Measurements from ENCODE around the gene EPB41L1.
A peak's percentile ranks its signal among the peaks of the same experiment; 100 is the strongest.

The EPB41L1 gene

GRCh38 chr20:36206641-36207040 is 52.1 kb downstream of the EPB41L1 start:
- intact Hi-C loops (cut with DNase I) = no loop called here
- no peak for DNase-seq

GRCh38 chr20:36207602-36208001 is 53.1 kb downstream of the EPB41L1 start:
- intact Hi-C loops (cut with DNase I) = no loop called here
- DNase-seq = no peak

GRCh38 chr20:36208257-36208656 is 53.7 kb downstream of the EPB41L1 start:
- intact Hi-C loops (cut with DNase I) = no loop called here
- no peak for DNase-seq

GRCh38 chr20:36210436-36211021 is 56.0 kb downstream of the EPB41L1 start:
- DNase-seq = no peak
- intact Hi-C loops (cut with DNase I) = no loop called here

- intact Hi-C loops (cut with DNase I) = no loop called here
- DNase-seq = no peak
Observed at GRCh38 chr20:36213362-36213761, 58.8 kb downstream of the EPB41L1 start.

GRCh38 chr20:36214684-36215256 is 60.2 kb downstream of the EPB41L1 start:
- intact Hi-C loops (cut with DNase I) = no loop called here
- DNase-seq = no peak

GRCh38 chr20:36215778-36216177 is 61.2 kb downstream of the EPB41L1 start:
- intact Hi-C loops (cut with DNase I) = no loop called here
- DNase-seq = no peak

GRCh38 chr20:36216314-36217025 is 61.9 kb downstream of the EPB41L1 start:
- no peak for DNase-seq
- intact Hi-C loops (cut with DNase I) = no loop called here

GRCh38 chr20:36217226-36217625 is 62.7 kb downstream of the EPB41L1 start:
- no peak for DNase-seq

GRCh38 chr20:36218380-36219064 is 64.0 kb downstream of the EPB41L1 start:
- DNase-seq = peak in 16 of 42 donors; percentile 12 to 62 (median 33)

More at GRCh38 chr20:36217226-36217625, 62.7 kb downstream of the EPB41L1 start:
- intact Hi-C loops (cut with DNase I) = no loop called here

GRCh38 chr20:36219671-36220220 is 65.2 kb downstream of the EPB41L1 start:
- DNase-seq = peak in 32 of 42 donors; percentile 17 to 73 (median 44)
- intact Hi-C loops (cut with DNase I) = no loop called here

More at GRCh38 chr20:36218380-36219064, 64.0 kb downstream of the EPB41L1 start:
- intact Hi-C loops (cut with DNase I) = no loop called here

GRCh38 chr20:36225666-36226065 is 71.1 kb downstream of the EPB41L1 start:
- peak in 23 of 42 donors; percentile 15 to 71 (median 47) for DNase-seq
- intact Hi-C loops (cut with DNase I) = no loop called here

GRCh38 chr20:36228770-36229169 is 74.2 kb downstream of the EPB41L1 start:
- intact Hi-C loops (cut with DNase I) = no loop called here
- no peak for DNase-seq

- intact Hi-C loops (cut with DNase I) = no loop called here
- no peak for DNase-seq
Observed at GRCh38 chr20:36230019-36230418, 75.5 kb downstream of the EPB41L1 start.

- DNase-seq = no peak
- intact Hi-C loops (cut with DNase I) = no loop called here
Observed at GRCh38 chr20:36231331-36231730, 76.8 kb downstream of the EPB41L1 start.

- no peak for DNase-seq
- intact Hi-C loops (cut with DNase I) = no loop called here
Observed at GRCh38 chr20:36234771-36235320, 80.3 kb downstream of the EPB41L1 start.

- peak; percentile 65 to 95 (median 85) for DNase-seq
- intact Hi-C loops (cut with DNase I) = no loop called here
Observed at GRCh38 chr20:36235892-36236785, 81.6 kb downstream of the EPB41L1 start, which contains the start of gene AAR2. AAR2 (plus strand) TSS chr20:36236478; CDS start chr20:36239869, 3,391 bp downstream.

- no peak for DNase-seq
- intact Hi-C loops (cut with DNase I) = no loop called here
Observed at GRCh38 chr20:36236786-36237121, 82.2 kb downstream of the EPB41L1 start.
